Renal pelvis (tissue), 4 donors: ENCODE data around the gene SLC6A17. TPM values are rescaled to one million over a fixed set of nuclear protein-coding genes. Genes with fewer than 3 reads are reported as not detected.

ENCODE experiments used
- DNase-seq: peaks from one replicate; pipeline ENCODE4 v3.0.0-alpha.2; 2013
- polyA plus RNA-seq, 3 donors: library from polyadenylated mRNA; unstranded; fragments of 120-200 nt; gene quantifications; one replicate each; pipeline ENCODE4 v1.2.1, GENCODE V29; 2013; ENCODE audit not compliant: insufficient read length in 3 of 3

The SLC6A17 gene
- polyA plus RNA-seq, 3 donors = 0.41 to 1.3 (median 0.94) TPM

DNA sequence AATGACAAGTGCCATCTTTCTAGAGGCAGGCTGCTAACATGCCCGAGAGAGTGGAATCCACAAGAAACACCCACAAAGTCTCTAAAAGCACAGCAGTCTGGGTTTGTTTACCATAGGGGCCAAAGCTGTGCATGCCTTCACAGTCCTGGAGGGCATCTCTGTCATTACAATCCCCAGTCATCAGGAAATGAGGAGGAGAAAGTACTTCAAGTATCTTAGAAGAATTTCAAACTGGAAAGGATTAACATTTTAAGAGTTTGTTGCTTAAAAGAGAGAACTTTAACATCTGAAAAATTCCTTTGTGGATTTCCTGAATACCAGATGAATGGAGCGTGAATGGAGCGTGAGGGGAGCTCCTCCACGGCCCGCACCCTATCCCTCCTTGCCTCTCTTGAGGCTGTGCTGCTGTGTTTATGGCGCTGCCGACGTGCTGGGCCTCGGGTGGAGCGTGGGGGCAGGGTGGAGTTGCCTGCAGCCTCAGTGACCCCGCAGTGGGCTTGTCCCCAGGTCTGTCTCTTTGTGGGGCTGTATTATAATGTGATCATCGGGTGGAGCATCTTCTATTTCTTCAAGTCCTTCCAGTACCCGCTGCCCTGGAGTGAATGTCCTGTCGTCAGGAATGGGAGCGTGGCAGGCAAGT is 23.3 kb downstream of the SLC6A17 start:
- no peak for DNase-seq

DNA sequence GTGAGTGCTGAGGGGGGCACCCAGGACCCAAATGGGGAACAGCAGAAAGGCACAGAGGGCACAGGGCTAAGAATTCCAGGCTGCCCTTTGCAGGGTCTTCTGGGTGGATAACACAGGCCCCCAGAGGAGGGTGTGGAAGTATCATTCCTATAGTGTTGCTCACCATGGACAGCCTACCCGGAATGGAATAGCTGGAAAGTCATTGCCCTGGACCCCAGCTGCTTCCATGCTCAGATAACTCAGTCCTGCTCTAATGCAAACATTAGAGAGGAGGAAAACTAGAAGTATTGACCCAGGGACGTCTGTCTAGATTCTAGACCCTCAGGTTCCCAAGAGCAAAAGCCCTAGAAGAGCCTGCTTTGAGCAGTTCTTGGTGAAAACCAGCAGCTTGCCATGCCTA is 24.7 kb downstream of the SLC6A17 start:
- no peak for DNase-seq

DNA sequence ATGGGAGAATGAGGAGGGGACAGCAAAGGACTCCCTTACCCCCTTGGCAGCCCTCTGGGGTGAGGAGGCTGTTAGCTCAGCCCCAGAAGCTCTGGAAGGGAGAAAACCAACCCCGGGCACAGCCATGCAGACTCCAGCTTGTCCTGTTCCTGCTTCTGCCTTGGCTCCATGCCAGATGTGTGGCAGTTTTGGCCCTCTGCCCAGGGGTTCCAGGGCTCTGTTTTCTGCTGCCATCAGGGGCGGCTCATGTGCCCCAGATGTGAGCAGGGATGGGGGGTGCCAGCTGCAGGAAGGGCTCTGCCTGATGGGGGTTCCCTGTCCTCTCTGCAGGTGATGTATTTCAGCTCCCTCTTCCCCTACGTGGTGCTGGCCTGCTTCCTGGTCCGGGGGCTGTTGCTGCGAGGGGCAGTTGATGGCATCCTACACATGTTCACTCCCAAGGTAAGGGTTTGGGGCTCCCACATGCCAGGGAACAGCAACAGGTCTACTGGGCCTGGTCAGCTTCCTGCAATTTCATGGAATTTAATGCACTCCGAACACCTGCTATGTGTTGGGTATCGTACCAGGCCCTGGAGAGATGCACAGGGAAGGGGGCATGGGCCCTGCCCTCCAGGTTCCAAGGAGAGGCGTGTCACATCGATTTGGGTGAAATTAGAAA is 26.1 kb downstream of the SLC6A17 start:
- DNase-seq = no peak

DNA sequence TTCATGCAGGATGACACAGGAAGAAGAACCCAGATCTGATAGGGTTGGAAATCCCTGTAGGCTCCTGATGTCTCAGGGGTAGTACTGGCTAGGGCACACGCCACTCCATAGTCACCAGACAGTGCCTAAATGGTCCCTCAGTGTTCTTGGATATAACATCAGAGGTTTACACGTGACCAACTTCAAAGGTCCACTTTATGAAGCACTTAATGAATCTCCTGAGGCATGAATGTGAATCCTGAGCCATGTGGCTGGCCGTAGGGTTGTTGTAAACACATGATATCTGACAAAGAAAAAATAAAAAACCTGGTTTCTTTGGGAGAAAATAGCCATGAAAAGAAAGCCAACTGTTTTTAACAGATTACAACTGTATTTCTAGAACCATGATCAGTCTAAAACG is 27.5 kb downstream of the SLC6A17 start:
- no peak for DNase-seq

DNA sequence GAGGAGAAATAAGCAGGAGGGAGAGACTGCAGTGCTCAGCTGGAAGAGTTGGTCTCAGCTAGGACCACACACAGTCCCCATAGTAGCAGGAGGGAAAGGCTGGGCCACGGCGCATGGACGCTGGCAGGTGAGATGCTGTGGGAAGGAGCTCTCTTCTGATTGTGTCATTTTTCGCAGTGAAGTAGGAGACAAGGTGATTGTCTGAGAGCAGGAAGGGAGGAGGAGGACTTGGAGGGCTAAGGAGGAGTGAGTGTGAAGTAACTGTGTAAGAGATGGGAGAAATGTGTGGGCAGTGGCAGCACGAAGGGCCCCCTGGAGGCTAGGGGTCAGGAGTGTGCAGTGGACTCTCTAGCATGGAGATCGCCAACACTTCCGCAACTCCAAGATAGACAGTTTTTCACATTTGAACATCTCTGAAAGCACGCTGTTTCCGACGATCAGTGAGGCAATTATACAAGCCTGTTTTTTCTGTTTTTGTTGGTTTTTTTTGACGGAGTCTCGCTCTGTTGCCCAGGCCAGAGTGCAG is 33.4 kb downstream of the SLC6A17 start:
- no peak for DNase-seq

DNA sequence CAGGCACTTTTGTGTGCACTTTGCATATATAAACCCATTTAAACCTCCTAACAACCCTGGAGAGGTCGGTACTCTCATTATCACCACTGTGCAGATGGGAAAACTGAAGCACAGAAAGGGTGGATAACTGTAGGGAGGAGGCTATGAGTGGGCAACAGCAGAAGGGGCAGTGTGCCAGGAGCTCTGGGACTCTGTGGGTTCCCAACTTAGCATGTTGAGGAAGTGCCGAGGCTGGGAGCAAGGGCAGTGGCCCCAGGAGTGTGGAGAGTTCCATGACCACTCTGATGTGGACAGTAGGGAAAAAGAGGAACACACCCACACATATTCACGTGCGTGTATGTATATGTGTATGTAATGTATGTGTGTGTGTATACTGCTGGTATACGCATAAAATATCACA is 34.2 kb downstream of the SLC6A17 start:
- DNase-seq = no peak

DNA sequence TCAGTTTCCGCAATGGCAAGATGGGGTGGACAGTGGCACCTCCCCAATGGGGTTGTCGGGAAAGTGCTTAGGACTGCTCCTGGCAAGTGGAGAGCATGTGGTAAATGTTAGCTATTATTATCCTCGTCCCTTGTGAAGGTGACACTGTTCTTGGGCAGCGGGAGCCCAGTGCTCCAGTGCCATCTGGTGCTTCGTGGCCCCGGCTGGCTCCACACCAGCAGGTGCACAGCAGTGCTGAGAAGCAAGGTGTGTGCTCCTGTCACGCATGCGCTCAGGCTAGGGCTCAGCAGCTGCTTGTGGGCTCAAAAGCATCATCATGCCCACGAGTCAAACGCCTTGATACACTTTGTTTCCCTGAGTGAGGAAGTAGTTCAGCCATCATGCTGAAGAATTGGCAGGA is 34.9 kb downstream of the SLC6A17 start:
- no peak for DNase-seq

DNA sequence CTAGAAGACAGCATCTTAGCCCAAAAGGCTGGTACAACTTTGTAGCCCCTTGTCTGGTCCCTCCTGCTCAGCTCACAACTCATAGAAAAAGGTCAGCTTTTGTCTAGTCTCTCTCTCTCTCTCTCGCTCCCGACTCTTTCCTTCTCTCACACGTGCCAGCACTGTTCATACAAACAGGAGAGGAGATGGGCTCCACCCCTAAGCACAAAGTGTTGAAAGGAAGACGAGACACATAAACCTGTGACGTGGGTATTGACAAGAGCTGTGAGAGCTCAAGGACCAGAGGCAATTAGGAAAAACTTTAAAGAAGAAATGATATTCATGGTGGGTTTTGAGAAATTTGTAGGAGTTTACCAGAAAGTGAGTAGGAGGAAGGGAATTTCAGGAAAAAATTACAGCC is 36.3 kb downstream of the SLC6A17 start:
- DNase-seq = no peak

DNA sequence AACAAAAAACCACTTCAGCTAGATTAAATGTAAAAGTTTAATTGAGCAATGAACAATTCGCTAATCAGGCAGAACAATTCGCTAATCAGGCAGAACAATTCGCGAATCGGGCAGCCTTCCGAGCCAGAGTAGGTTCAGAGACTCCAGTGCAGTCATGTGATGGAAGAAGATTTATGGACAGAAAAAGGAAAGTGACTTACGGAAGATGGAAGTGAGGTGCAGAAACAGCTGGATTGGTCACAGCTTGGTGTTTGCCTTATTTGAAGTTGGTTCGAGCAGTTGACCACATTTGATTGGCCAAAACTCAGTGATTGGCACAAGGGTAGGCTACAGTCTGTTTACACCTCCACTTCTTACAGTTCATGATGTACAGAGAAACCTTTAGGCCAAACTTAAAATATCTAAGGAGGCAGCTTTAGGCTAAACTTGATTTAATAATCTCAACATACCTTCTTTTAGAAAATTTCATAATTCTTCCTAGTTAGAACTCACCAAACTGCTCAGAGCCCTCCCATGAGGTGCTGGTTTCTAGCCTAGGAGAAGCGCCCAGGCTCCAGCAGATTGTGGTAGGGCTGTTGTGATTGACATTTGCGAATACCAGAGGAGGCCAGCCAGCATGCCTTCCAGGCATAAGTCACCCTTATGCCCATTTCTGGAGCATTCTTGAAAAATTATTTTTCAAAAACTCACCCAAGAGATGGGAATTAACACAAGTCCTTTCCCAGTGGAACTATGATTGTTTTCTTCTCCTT is 37.0 kb downstream of the SLC6A17 start:
- no peak for DNase-seq

DNA sequence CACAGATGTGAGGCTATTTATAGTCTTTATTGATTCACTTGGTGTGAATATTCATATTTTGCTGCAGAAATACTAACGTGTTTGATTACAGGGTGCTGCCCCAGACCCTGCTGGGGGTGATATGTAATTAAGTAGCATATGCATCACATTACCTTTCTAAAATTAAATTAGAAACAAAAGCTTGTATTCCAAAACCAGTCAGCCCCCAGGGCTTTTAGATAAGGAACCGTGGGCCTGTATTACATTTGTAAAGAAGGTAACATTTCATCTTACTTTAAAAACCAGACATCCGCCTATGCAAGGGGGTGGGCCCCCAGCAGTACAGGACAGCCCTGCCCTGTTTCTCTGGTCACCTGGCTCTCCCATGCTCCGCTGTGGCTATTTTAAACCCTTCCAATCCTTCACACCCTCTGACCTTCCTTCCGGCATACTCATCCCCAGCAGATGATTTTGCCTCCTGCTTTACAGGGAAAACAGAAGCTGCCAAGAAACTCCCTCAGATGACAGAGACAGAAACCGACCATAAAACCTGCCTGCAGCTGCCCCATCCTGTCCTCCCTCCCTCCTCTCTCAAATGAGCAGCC is 37.8 kb downstream of the SLC6A17 start:
- no peak for DNase-seq

DNA sequence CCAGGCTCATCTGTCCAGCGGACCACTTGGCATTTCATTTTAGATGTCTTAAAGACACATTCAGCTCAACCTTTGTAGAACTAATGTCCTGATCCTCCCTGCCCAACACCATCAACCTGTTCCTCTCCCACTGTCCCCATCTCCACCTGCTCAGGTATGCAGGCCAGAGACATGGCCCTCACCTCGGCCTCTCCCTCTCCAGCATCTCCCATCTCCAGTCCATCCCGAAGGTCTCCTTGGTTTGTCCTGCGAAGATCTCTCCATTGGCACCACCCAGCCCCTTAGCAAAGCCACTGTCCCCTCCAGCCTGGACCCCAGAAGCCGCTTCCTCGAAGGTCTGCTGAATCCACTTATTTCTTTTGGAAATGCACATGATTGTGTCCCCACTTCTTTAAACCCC is 38.9 kb downstream of the SLC6A17 start:
- no peak for DNase-seq

DNA sequence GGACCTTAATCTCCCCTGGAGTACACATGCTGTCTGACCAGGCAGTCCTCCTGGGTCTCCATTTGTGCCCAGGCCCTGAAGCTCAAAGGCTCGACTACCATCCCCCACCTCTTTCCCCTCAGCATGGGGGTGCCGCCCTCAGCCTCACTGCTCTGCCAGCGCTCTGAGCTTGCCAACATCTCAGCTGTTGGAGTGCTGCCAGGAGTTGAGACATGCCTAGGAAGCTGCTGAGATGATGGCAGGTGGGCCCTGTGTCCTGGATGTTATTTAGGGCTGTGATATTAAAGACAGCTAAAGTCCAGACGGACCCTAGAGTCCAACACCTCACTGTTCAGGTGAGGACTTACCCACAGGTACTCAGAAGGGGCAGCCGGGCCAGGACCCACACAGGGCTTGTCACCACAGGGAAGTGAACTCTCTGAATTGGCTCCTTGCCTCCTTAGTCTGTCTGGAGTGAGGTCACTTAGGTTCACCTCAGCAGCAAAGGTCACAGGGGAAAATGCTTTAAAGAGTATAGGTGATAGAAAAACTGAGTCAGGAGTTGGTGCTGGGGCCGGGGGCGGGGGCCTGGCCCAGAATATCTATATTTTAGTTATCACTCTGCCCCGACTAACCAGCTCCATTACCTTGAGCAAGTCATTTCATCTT is 40.1 kb downstream of the SLC6A17 start:
- DNase-seq = no peak

DNA sequence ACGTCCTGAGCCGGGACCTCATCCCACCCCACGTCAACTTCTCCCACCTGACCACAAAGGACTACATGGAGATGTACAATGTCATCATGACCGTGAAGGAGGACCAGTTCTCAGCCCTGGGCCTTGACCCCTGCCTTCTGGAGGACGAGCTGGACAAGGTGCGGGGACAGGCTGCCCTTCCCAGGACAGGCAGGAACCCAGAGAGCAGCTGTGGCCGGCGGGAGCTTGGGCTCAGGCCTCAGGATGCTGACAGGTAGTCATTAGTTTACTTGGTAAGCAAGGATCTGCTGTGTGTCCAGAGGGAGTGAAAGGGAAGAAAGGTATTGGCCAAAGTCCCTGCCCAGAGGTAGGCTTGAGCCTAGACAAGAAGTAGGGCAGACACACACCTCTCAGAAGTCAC is 42.2 kb downstream of the SLC6A17 start:
- no peak for DNase-seq

DNA sequence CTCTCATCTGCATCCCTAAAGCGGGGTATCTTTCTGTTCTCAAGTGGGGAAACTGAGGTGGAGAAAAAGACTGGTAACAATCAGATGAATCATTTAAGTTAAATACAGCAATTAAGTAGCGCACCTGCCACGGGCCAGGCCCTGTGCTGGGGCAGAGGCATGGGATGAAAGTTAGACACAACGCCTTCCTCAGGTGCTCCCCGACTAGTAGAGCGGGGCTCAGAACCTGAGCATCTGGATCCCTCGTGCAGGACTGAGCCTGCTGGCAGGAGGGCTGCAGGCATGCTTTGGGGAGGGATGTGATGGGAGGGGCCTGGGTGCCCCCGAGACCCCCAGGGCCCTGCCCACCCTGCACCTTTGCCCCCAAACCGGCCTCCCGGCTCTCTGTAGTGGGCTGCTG is 44.9 kb downstream of the SLC6A17 start:
- no peak for DNase-seq

DNA sequence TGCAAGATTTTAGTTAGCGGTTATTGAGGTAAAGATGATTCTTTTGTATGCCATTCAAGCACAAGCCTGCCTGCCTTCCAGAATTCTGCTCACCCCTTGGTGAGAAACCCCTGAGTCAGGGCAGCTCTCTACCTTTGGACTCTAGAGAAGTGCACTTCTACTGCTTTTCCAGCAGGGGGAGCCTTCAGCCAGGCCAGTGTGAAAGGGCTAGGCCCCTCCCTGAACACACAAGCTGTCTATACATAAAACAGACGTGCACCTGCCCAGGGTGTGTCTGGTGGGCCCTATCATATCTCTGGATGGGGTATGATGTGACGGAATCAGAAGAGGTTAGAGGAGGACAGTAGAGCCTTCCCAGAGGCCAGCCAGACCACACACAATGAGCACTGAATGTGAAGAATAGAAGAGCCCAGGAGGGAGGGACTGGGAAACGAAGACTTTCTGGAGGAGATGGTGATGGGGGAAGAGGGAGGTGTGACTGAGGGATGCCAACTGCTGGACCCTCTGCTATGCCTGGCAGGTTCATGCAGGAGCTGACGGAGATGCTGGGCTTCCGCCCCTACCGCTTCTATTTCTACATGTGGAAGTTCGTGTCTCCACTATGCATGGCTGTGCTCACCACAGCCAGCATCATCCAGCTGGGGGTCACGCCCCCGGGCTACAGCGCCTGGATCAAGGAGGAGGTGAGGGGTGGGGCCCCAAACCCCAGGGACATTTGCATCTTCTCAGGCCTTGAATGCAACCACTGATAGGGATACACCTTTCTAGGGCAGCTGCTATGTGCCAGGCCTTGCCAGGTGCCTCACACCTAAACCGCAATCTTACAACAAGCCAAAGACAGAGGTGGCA is 46.8 kb downstream of the SLC6A17 start:
- DNase-seq = no peak

DNA sequence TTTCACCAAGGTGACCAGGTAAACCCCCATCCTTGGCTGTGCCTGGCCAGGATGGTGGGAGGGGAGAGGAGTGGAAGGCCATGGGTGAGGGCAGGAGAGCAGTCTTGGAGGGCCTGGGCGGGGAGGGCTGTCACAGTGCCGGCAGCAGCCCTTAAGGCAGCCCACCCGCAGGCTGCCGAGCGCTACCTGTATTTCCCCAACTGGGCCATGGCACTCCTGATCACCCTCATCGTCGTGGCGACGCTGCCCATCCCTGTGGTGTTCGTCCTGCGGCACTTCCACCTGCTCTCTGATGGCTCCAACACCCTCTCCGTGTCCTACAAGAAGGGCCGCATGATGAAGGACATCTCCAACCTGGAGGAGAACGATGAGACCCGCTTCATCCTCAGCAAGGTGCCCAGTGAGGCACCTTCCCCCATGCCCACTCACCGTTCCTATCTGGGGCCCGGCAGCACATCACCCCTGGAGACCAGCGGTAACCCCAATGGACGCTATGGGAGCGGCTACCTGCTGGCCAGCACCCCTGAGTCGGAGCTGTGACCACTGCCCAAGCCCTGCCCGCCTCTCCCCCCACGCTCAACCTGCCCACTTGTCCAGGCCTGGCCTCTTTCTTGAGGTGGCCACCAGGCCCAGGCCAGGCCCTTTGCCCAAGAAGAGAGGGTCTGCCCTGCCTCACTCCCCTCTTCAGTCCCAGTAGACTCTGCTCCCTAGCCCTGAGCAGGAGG is 47.8 kb downstream of the SLC6A17 start:
- no peak for DNase-seq

DNA sequence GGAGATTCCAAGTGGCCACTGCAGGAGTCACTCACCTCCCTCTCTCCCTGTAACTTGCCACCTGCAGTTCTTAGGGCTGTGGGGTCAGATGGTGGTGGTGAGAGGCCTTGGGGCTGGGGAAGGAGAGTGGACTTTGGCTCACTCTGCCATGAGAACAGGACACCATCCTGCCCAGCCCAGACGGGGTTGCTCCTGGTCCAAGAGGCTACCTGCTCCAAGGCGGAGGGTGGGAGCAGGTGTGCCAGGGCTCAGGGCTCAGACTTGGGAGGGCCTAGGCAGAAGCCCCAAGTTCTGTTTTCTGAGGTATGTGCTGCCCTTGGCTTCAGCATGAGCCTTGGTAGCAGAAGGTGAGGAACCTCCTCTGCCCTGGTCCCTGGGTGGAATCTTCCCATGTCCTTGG is 48.5 kb downstream of the SLC6A17 start:
- DNase-seq = no peak

DNA sequence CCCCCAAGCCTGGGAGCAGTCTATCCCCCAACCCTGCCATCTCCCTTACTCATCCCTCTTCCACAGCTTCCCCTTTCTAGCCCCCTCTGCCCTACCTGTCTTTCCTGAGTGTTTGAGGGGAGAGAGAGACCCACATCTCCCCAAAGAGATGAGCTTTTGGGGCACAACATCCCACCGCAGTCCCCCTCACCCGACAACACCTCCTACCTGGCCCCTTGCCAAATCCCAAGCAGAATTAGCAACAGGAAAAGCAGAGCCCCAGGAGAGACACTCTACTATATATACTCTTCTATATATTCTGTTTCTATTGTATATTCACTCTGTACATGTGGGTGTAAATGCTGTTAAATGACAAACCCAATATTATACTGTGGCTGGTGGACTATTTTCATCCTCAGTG is 49.9 kb downstream of the SLC6A17 start:
- no peak for DNase-seq

DNA sequence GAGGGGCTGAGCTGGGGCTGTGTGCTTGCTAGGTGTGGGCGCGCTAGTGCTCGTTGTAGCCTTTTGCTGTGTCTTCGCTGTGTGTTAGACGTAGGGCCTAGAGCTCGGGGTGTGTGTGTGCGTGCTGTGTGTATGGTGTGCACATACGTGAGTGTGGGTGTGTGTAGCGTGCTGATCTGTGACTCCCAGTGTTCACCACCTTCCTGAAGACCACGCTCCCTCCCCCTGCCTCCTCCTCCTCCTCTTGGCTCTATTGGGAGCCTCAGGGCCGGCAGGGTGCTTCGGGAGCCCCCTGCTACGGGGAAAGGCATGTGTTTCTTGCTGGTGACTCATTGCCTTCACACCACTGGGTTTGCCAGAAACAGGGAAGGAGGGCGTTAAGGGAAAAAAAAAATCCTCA is 50.4 kb downstream of the SLC6A17 start:
- no peak for DNase-seq

DNA sequence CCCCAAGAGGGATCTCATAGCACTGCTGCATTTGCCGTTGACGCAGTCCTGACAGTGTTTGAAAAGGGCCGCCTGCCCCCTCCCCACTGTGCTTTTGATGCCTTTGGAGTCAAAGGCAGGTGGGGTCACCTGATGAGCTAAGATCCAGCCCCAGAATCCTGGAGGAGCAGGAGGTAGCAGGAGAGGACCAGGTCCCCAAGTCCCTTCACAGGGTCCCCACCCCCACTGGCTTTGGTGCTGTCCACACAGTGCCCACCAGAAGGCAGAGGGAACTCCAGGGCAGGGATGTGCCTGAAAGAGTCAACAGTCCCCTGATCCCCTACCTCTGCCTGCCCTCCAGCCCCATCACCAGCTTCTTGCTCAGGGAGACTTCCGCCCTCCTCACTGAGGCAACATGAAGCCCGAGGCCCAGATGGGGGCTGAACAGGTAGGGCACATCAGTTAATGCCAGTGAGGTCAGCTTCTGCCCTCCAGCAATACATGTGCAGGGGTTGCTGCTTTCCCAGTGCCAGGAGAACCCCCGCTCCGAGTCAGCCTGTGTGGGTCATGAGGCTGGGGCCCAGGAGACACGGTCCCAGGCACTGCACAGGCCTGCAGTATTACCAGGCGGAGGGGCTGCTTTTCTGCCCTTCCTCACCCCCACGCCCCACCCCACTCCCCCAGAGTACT is 51.0 kb downstream of the SLC6A17 start:
- no peak for DNase-seq
